Lower leg skin (tissue), 3 donors: ENCODE results near the gene METTL24.

ENCODE experiments used
- POLR2A ChIP-seq, 2 donors: fragments of 450-650 bp; IDR thresholded peaks; one replicate each; pipeline ENCODE4 v1.6.1; 2016 to 2017; ENCODE audit warnings: antibody characterized with exemption in 2 of 2, mild to moderate bottlenecking in 1 of 2, moderate library complexity in 1 of 2
- TF ChIP-seq, protein P1 (sequence below), 3 donors: fragments of 450-650 bp; IDR thresholded peaks; one replicate each; pipeline ENCODE4 v1.5.1; 2016; ENCODE audit warnings: antibody characterized with exemption in 3 of 3, mild to moderate bottlenecking in 3 of 3, moderate library complexity in 2 of 3

DNA sequence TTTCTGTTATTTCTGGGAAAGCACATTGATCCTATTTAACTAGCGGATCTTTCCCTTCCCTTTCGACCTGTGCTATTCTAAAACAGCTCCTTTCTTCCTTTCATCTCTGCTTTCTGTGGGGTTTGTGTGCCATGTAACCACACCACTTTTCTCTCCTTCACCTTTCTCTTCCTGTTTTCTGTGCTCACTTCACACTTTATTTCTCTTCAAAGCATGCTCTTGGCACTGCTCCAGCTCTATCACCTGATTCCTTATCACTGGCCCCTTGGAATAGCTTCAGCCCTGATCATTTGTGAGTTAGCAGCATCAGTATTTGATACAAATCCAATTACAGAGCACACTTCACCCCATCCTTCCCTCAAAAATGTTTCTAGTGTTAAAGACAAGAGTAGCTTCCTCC is 8.1 kb upstream of the METTL24 start:
- TF ChIP-seq, protein P1, sequence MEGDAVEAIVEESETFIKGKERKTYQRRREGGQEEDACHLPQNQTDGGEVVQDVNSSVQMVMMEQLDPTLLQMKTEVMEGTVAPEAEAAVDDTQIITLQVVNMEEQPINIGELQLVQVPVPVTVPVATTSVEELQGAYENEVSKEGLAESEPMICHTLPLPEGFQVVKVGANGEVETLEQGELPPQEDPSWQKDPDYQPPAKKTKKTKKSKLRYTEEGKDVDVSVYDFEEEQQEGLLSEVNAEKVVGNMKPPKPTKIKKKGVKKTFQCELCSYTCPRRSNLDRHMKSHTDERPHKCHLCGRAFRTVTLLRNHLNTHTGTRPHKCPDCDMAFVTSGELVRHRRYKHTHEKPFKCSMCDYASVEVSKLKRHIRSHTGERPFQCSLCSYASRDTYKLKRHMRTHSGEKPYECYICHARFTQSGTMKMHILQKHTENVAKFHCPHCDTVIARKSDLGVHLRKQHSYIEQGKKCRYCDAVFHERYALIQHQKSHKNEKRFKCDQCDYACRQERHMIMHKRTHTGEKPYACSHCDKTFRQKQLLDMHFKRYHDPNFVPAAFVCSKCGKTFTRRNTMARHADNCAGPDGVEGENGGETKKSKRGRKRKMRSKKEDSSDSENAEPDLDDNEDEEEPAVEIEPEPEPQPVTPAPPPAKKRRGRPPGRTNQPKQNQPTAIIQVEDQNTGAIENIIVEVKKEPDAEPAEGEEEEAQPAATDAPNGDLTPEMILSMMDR (IDR thresholded peaks at IDR 0.05) = no peak
- no peak for TF ChIP-seq POLR2A (IDR thresholded peaks at IDR 0.05)
